ENCODE data around the gene EXOG. TPM values are rescaled to one million over a fixed set of nuclear protein-coding genes. Genes with fewer than 3 reads are reported as not detected.

Gene EXOG
- total RNA-seq, 1 experiment from 2014 or later: 16.2 TPM

DNA sequence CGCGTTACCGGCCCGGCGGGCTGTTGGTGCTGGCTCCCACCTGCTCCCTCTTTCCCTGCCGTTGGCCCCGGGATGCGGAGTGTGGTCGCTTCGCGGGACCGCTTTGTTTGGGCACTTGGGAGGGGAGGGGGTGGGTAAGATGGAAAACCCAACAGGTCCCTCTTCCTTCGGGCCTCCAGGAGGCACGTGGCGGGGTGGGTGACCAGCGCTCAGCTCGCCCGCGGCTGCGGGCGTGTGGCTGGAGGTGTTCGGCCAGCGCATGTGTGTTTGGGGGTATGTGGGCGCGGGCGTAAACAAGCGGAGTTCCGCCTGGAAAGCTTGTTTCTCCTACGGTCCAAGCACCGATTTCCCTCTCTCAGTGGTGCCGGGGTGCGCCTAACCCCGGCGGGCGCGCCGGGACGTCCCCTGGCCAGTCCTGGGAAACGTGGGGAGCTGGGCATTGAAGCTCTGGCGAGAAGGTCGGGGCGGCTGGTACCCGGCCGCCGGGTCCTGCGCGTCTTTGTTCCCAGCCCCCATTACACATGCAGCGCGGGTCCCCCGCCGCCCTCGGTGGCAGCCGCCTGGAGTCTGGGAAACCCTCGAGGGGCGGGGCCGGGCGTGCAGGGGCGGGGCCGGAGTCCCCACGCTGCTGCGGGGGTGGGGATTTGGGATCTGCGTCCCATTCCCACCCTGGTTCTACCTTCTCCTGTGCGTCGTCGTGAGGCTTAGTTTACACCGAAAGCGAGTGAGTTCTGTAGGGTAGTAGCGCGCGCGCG lies 41.1 kb upstream of the EXOG start:
- DNase-seq: peak; percentile 82 to 86
- POLR2A ChIA-PET: interaction anchor here (0.6 kb wide), 1 partner anchor 318 kb away, joined by 3 read pairs; the partner anchor contains the start of gene ACAA1
- Histone ChIP-seq H3K4me1 (peaks cover 6% of the 10 kb centered on the region), H3K4me3 (ENCODE audit: low read depth, low read length) (peak overlapping the region; percentile 90), H3K27me3 (replicated peaks; ENCODE audit: control insufficient read depth, insufficient read depth, low read length) (no peaks in the 10 kb centered on the region), H3K9me3 (no peaks in the 10 kb centered on the region), H3K36me3 (ENCODE audit: control insufficient read depth, insufficient read depth, low read length) (no peaks in the 10 kb centered on the region)
- peak overlapping the region; percentile 89 for H3K27ac Mint-ChIP-seq (ENCODE audit: unreplicated experiment)
- H3K4me3 Mint-ChIP-seq (ENCODE audit: unreplicated experiment): peak overlapping the region; percentile 98
- peaks cover 6% of the 10 kb centered on the region for H3K4me1 Mint-ChIP-seq (ENCODE audit: low read depth, unreplicated experiment)
- CTCF ChIA-PET: interaction anchor here (0.6 to 1.6 kb wide), 3 partner anchors 25 to 318 kb away, joined by 3 to 6 read pairs (median 4); partner anchors contain the start of gene XYLB
- H3K36me3 Mint-ChIP-seq (ENCODE audit: insufficient read depth, unreplicated experiment): no peaks in the 10 kb centered on the region
- BruUV-seq (replicated peaks): TSS peak; percentile 40
- TF ChIP-seq, protein P1, sequence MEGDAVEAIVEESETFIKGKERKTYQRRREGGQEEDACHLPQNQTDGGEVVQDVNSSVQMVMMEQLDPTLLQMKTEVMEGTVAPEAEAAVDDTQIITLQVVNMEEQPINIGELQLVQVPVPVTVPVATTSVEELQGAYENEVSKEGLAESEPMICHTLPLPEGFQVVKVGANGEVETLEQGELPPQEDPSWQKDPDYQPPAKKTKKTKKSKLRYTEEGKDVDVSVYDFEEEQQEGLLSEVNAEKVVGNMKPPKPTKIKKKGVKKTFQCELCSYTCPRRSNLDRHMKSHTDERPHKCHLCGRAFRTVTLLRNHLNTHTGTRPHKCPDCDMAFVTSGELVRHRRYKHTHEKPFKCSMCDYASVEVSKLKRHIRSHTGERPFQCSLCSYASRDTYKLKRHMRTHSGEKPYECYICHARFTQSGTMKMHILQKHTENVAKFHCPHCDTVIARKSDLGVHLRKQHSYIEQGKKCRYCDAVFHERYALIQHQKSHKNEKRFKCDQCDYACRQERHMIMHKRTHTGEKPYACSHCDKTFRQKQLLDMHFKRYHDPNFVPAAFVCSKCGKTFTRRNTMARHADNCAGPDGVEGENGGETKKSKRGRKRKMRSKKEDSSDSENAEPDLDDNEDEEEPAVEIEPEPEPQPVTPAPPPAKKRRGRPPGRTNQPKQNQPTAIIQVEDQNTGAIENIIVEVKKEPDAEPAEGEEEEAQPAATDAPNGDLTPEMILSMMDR (IDR thresholded peaks at IDR 0.05; ENCODE audit: insufficient read depth in 1 of 2, low read depth in 1 of 2, low read length in 1 of 2, severe bottlenecking in 1 of 2, unreplicated experiment in 1 of 2): no peak
- H3K9me3 Mint-ChIP-seq (ENCODE audit: unreplicated experiment): no peaks in the 10 kb centered on the region
- intact Hi-C loops (cut with micrococcal nuclease; ENCODE audit: unreplicated experiment): loop anchor here (1.0 to 10.0 kb wide), 2 partner anchors 41 to 320 kb away; partner anchors contain the start of genes ACAA1, EXOG and MYD88
- no peaks in the 10 kb centered on the region for H3K27me3 Mint-ChIP-seq (ENCODE audit: insufficient read depth, unreplicated experiment)

DNA sequence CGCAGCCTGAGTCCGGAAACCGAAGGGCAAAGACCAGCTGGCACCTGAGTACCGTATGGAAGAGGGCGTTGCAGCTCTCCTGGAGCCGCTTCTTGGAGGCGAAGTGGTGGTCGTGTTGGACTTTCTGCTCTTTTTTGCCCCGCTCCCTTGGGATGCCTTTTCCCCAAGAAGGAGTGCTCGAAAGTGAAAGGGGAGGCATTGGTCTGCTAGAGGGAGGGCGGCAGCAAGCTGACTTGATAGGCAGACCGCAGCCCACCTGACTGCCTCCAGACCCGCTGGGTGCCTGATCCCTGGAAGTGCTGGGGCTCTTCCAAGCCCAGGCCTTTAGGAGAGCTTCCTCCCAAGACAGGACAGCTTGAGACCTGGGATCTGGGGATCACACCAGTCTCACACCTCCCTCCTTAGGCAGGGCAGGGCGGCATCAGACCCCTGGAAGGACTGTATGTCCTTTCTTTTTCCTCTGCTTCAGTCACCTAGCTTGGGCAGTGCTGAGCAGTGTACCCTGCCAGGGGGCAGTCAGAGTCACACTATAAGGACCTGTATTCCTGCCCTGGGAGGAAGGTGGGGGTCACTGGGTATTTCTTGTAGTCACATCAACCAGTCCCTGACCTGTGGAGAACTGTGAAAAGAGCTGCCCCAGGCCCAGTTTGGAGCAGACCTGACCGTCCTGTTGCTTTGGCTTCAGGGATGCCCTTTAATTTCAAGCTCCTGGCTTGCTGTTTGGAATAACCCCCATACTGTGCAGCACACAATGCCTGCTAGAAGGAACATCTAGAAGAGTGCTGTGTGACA lies 40.3 kb upstream of the EXOG start:
- Histone ChIP-seq H3K27me3 (replicated peaks; ENCODE audit: control insufficient read depth, insufficient read depth, low read length) (no peaks in the 10 kb centered on the region), H3K36me3 (ENCODE audit: control insufficient read depth, insufficient read depth, low read length) (no peaks in the 10 kb centered on the region), H3K4me3 (ENCODE audit: low read depth, low read length) (peak overlapping the region; percentile 90), H3K4me1 (peaks cover 6% of the 10 kb centered on the region), H3K9me3 (no peaks in the 10 kb centered on the region)
- Mint-ChIP-seq H3K9me3 (ENCODE audit: unreplicated experiment) (no peaks in the 10 kb centered on the region), H3K4me3 (ENCODE audit: unreplicated experiment) (peak overlapping the region; percentile 98), H3K4me1 (ENCODE audit: low read depth, unreplicated experiment) (peaks cover 6% of the 10 kb centered on the region), H3K27me3 (ENCODE audit: insufficient read depth, unreplicated experiment) (no peaks in the 10 kb centered on the region), H3K27ac (ENCODE audit: unreplicated experiment) (peak overlapping the region; percentile 35), H3K36me3 (ENCODE audit: insufficient read depth, unreplicated experiment) (no peaks in the 10 kb centered on the region)
- DNase-seq: no peak
- CTCF ChIA-PET: interaction anchor here (0.6 to 1.6 kb wide), 4 partner anchors 24 to 319 kb away, joined by 3 to 6 read pairs (median 4); partner anchors contain the start of gene XYLB
- TF ChIP-seq, protein P1 (IDR thresholded peaks at IDR 0.05; ENCODE audit: insufficient read depth in 1 of 2, low read depth in 1 of 2, low read length in 1 of 2, severe bottlenecking in 1 of 2, unreplicated experiment in 1 of 2): no peak
- no TSS peak for BruUV-seq (replicated peaks)
- intact Hi-C loops (cut with micrococcal nuclease; ENCODE audit: unreplicated experiment): loop anchor here (1.0 to 10.0 kb wide), 2 partner anchors 40 to 321 kb away; partner anchors contain the start of genes ACAA1, EXOG and MYD88
- POLR2A ChIA-PET: interaction anchor here (0.6 kb wide), 1 partner anchor 319 kb away, joined by 3 read pairs; the partner anchor contains the start of gene ACAA1
